ENCODE data around the gene RAD21L1.

DNA sequence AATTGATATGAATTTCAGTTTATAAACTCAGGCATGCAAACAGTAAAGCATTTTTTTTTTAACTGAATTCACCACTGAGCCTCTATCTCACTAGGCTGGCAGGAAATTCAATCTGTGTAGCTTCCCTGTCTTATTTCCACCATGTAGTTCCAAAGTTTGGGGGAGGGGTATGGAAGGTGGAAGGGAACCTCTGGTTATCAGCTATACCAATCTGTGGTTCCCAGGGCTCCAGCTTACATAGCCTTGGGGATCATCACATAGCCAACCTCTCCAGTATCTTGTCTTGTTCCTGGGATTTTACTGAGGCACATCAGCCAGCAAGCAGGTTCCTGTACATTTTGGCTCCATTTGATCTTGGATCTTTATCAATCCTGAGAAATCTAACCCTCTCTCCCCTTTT lies 15.6 kb downstream of the RAD21L1 start:
- TF ChIP-seq, protein P1, sequence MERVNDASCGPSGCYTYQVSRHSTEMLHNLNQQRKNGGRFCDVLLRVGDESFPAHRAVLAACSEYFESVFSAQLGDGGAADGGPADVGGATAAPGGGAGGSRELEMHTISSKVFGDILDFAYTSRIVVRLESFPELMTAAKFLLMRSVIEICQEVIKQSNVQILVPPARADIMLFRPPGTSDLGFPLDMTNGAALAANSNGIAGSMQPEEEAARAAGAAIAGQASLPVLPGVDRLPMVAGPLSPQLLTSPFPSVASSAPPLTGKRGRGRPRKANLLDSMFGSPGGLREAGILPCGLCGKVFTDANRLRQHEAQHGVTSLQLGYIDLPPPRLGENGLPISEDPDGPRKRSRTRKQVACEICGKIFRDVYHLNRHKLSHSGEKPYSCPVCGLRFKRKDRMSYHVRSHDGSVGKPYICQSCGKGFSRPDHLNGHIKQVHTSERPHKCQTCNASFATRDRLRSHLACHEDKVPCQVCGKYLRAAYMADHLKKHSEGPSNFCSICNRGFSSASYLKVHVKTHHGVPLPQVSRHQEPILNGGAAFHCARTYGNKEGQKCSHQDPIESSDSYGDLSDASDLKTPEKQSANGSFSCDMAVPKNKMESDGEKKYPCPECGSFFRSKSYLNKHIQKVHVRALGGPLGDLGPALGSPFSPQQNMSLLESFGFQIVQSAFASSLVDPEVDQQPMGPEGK (CRISPR knock-in tag; IDR thresholded peaks at IDR 0.05; ENCODE audit: borderline replicate concordance) = no peak
- no peak for TF ChIP-seq ISL1 (CRISPR knock-in tag; IDR thresholded peaks at IDR 0.05)
- no peak for TF ChIP-seq ZFP30 (CRISPR knock-in tag; IDR thresholded peaks at IDR 0.05)
- TF ChIP-seq ZNF8 (CRISPR knock-in tag; IDR thresholded peaks at IDR 0.05) = no peak

Measured in SK-N-SH treated with all-trans-retinoic acid at 6 μM for 48 hours (cell line).